ENCODE measurements around the gene DOCK10. TPM values are rescaled to one million over a fixed set of nuclear protein-coding genes. Genes with fewer than 3 reads are reported as not detected.

DOCK10 gene
- total RNA-seq, 1 experiment from 2014 or later: 5.8 TPM

- H3K4me1 ChIP-seq (ENCODE audit: control insufficient read depth, insufficient read depth, low read length): peaks cover 4% of the 10 kb centered on the region
- intact Hi-C loops (cut with micrococcal nuclease; ENCODE audit: unreplicated experiment) (loop anchor here (2.0 to 10.0 kb wide), 2 partner anchors 646 to 662 kb away; no protein-coding TSS in a partner anchor), in situ Hi-C loops (cut with HindIII; ENCODE audit: low pct_unique_long_range_greater_than_20kb, low sequenced_read_pairs) (no loop called here)
- no peaks in the 10 kb centered on the region for H3K9me3 ChIP-seq (ENCODE audit: control insufficient read depth, insufficient read depth, low read depth, low read length)
- H3K36me3 ChIP-seq (ENCODE audit: control insufficient read depth, insufficient read depth, low read length): no peaks in the 10 kb centered on the region
- ATAC-seq (peak; percentile 48; the same call in 1 of the 2 replicates), DNase-seq (ENCODE audit: low read depth, low spot score) (no peak)
- no TSS peak for BruUV-seq (replicated peaks)
- CTCF ChIA-PET: no interaction called here
- no peak overlapping the region for H3K4me3 ChIP-seq (ENCODE audit: low read depth in 2 of 2, low read length in 2 of 2)
- no peaks in the 10 kb centered on the region for H3K27me3 ChIP-seq (ENCODE audit: control insufficient read depth, insufficient read depth, low read length)
- TF ChIP-seq POLR2AphosphoS5 (IDR thresholded peaks at IDR 0.05; ENCODE audit: low read depth, low read length) (no peak), SIN3A (IDR thresholded peaks at IDR 0.05; ENCODE audit: borderline replicate concordance, insufficient read depth, low read depth, low read length) (no peak), CTCF (IDR thresholded peaks at IDR 0.05) (0 out of 2 replicates have a peak, but pooled peaks have one; percentile 2), TCF7L2 (IDR thresholded peaks at IDR 0.05; ENCODE audit: low read depth, low read length) (no peak), REST (IDR thresholded peaks at IDR 0.05; ENCODE audit: insufficient read depth in 1 of 2, low read depth in 2 of 2, low read length in 1 of 2) (no peak)
- no peak overlapping the region for H3K27ac ChIP-seq (ENCODE audit: low read length)
- POLR2A ChIA-PET: no interaction called here
Measured at GRCh38 chr2:225002656-225003045, 39.6 kb downstream of the DOCK10 start.

GRCh38 chr2:225002039-225002655, 40.1 kb downstream of the DOCK10 start:
- no peaks in the 10 kb centered on the region for H3K27me3 ChIP-seq (ENCODE audit: control insufficient read depth, insufficient read depth, low read length)
- H3K27ac ChIP-seq (ENCODE audit: low read length): peak overlapping the region; percentile 41; the same call in 1 of the 2 replicates
- POLR2A ChIA-PET: no interaction called here
- peak; percentile 41 for DNase-seq (ENCODE audit: low read depth, low spot score)
- ATAC-seq: peak; percentile 84
- no TSS peak for BruUV-seq (replicated peaks)
- in situ Hi-C loops (cut with HindIII; ENCODE audit: low pct_unique_long_range_greater_than_20kb, low sequenced_read_pairs) (no loop called here), intact Hi-C loops (cut with micrococcal nuclease; ENCODE audit: unreplicated experiment) (loop anchor here (2.0 to 10.0 kb wide), 2 partner anchors 645 to 663 kb away; no protein-coding TSS in a partner anchor)
- H3K9me3 ChIP-seq (ENCODE audit: control insufficient read depth, insufficient read depth, low read depth, low read length): no peaks in the 10 kb centered on the region
- TF ChIP-seq REST (IDR thresholded peaks at IDR 0.05; ENCODE audit: insufficient read depth in 1 of 2, low read depth in 2 of 2, low read length in 1 of 2) (no peak), SIN3A (IDR thresholded peaks at IDR 0.05; ENCODE audit: borderline replicate concordance, insufficient read depth, low read depth, low read length) (no peak), CTCF (IDR thresholded peaks at IDR 0.05) (peak; percentile 81), POLR2AphosphoS5 (IDR thresholded peaks at IDR 0.05; ENCODE audit: low read depth, low read length) (no peak), TCF7L2 (IDR thresholded peaks at IDR 0.05; ENCODE audit: low read depth, low read length) (no peak)
- peaks cover 4% of the 10 kb centered on the region for H3K4me1 ChIP-seq (ENCODE audit: control insufficient read depth, insufficient read depth, low read length)
- H3K4me3 ChIP-seq (ENCODE audit: low read depth in 2 of 2, low read length in 2 of 2): no peak overlapping the region
- CTCF ChIA-PET: no interaction called here
- no peaks in the 10 kb centered on the region for H3K36me3 ChIP-seq (ENCODE audit: control insufficient read depth, insufficient read depth, low read length)

Measured in Panc1 (cell line).